IMR-90 (cell line): ENCODE data around the gene SFTA2. TPM values are rescaled to one million over a fixed set of nuclear protein-coding genes. Genes with fewer than 3 reads are reported as not detected.

Experiments
- ATAC-seq: fragments of 200-7000 bp; cut with Tn5 transposase; 2 replicates; pipeline ENCODE4 v1.9.1; 2020; ENCODE audit warnings: low read depth, mild to moderate bottlenecking, moderate library complexity
- BruUV-seq: library from RNA; stranded (reverse); fragments of 400-500 nt; replicated peaks from 2 replicates; lab custom pipeline; 2021; lab: Mats Ljungman, UMichigan
- CTCF ChIA-PET: fragments of 300-600 bp; formaldehyde crosslinking; extraction: SDS; loops from one replicate; lab custom pipeline; 2021; ENCODE audit warnings: antibody characterized with exemption; lab: Yijun Ruan, JAX
- POLR2A ChIA-PET: fragments of 300-600 bp; sonication (Branson Sonifier 250); formaldehyde crosslinking; loops from one replicate; lab custom pipeline; 2022; ENCODE audit warnings: antibody characterized with exemption; ENCODE audit not compliant: unreplicated experiment; lab: Charles Lee
- DNase-seq: peaks from one replicate; pipeline ENCODE4 v3.0.0; 2013
- H2AFZ ChIP-seq: replicated peaks from 2 replicates; pipeline ENCODE3; 2013; ENCODE audit warnings: low read length, mild to moderate bottlenecking; ENCODE audit not compliant: poor library complexity
- H2AK5ac ChIP-seq: 2 replicates; pipeline ENCODE4 v1.6.1; 2013; ENCODE audit warnings: low read depth, low read length, inconsistent platforms
- H2AK9ac ChIP-seq: replicated peaks from 2 replicates; pipeline ENCODE3; 2013; ENCODE audit warnings: mild to moderate bottlenecking, low read depth, low read length, moderate library complexity; ENCODE audit not compliant: poor library complexity
- H2BK120ac ChIP-seq: 2 replicates; pipeline ENCODE4 v1.6.1; 2013; ENCODE audit warnings: low read depth, low read length, inconsistent platforms
- H2BK15ac ChIP-seq: 3 replicates; pipeline ENCODE4 v1.6.1; 2013; ENCODE audit warnings: low read depth, low read length, inconsistent platforms
- H2BK20ac ChIP-seq: 2 replicates; pipeline ENCODE4 v1.6.1; 2013; ENCODE audit warnings: low read depth, mild to moderate bottlenecking, inconsistent platforms, low read length, moderate library complexity
- H2BK5ac ChIP-seq: 2 replicates; pipeline ENCODE4 v1.6.1; 2013; ENCODE audit warnings: mild to moderate bottlenecking, low read depth, low read length, inconsistent platforms; ENCODE audit not compliant: poor library complexity, severe bottlenecking
- H3K14ac ChIP-seq: replicated peaks from 2 replicates; pipeline ENCODE4 v1.6.1; 2013; ENCODE audit warnings: low read depth, low read length, inconsistent platforms
- H3K18ac ChIP-seq: 2 replicates; pipeline ENCODE4 v1.6.1; 2013; ENCODE audit warnings: low read depth, low read length, control low read depth
- H3K23ac ChIP-seq: 2 replicates; pipeline ENCODE4 v1.6.1; 2013; ENCODE audit warnings: low read depth, low read length, inconsistent platforms
- H3K27ac ChIP-seq: 2 replicates; pipeline ENCODE4 v1.5.1; 2013; ENCODE audit warnings: mild to moderate bottlenecking, control low read depth, low read length; ENCODE audit not compliant: insufficient read depth
- H3K27me3 ChIP-seq: 2 replicates; pipeline ENCODE4 v1.6.1; 2013; ENCODE audit warnings: low read length; ENCODE audit not compliant: control insufficient read depth, insufficient read depth
- H3K36me3 ChIP-seq: 2 replicates; pipeline ENCODE4 v1.6.1; 2013; ENCODE audit warnings: low read length, mixed read lengths; ENCODE audit not compliant: control insufficient read depth, insufficient read depth
- H3K4ac ChIP-seq: 2 replicates; pipeline ENCODE4 v1.6.1; 2013; ENCODE audit warnings: low read depth, low read length, inconsistent platforms
- H3K4me1 ChIP-seq: 2 replicates; pipeline ENCODE4 v1.6.1; 2013; ENCODE audit warnings: low read length, mixed read lengths; ENCODE audit not compliant: control insufficient read depth, insufficient read depth
- H3K4me2 ChIP-seq: 2 replicates; pipeline ENCODE4 v1.6.1; 2013; ENCODE audit warnings: low read depth, mild to moderate bottlenecking, control low read depth, low read length, moderate library complexity
- H3K4me3 ChIP-seq: 2 replicates; pipeline ENCODE4 v1.5.1; 2013; ENCODE audit warnings: low read depth, mild to moderate bottlenecking, control low read depth, low read length, moderate library complexity; ENCODE audit not compliant: insufficient read depth
- H3K56ac ChIP-seq: 2 replicates; pipeline ENCODE4 v1.6.1; 2013; ENCODE audit warnings: low read length, inconsistent platforms; ENCODE audit not compliant: insufficient read depth; ENCODE audit errors: extremely low read depth
- H3K79me1 ChIP-seq, 2 experiments: 2 replicates each; pipeline ENCODE4 v1.6.1; 2013; ENCODE audit warnings: low read length in 2 of 2, inconsistent platforms in 1 of 2, low read depth in 1 of 2
- H3K9ac ChIP-seq: 2 replicates; pipeline ENCODE4 v1.6.1; 2013; ENCODE audit warnings: low read depth, low read length, control low read depth
- H3K9me1 ChIP-seq: 2 replicates; pipeline ENCODE4 v1.6.1; 2013; ENCODE audit warnings: low read length, inconsistent platforms; ENCODE audit not compliant: insufficient read depth
- H3K9me3 ChIP-seq: 2 replicates; pipeline ENCODE4 v1.6.1; 2013; ENCODE audit warnings: low read length; ENCODE audit not compliant: control insufficient read depth, insufficient read depth
- H4K20me1 ChIP-seq: 2 replicates; pipeline ENCODE4 v1.6.1; 2013; ENCODE audit warnings: low read length, inconsistent platforms; ENCODE audit not compliant: insufficient read depth
- H4K5ac ChIP-seq: 2 replicates; pipeline ENCODE4 v1.6.1; 2013; ENCODE audit warnings: mild to moderate bottlenecking, low read depth, low read length, control low read depth
- H4K8ac ChIP-seq, 2 experiments: 2 replicates each; pipeline ENCODE4 v1.6.1; 2013; ENCODE audit warnings: low read depth in 2 of 2, low read length in 2 of 2, control low read depth in 1 of 2, inconsistent platforms in 1 of 2
- H4K91ac ChIP-seq: 2 replicates; pipeline ENCODE4 v1.6.1; 2013; ENCODE audit warnings: low read depth, low read length, inconsistent platforms; ENCODE audit not compliant: insufficient read depth
- BHLHE40 ChIP-seq: fragments of 150-350 bp; IDR thresholded peaks from 2 replicates; pipeline ENCODE4 v1.6.1; 2016; ENCODE audit warnings: mild to moderate bottlenecking, low read depth, low read length
- CEBPB ChIP-seq: IDR thresholded peaks from 2 replicates; pipeline ENCODE4 v1.6.1; 2012; ENCODE audit warnings: low read depth, low read length, improper control_type of control experiment
- CHD1 ChIP-seq: IDR thresholded peaks from 2 replicates; pipeline ENCODE4 v1.6.1; 2012; ENCODE audit warnings: low read depth, low read length, improper control_type of control experiment
- FOS ChIP-seq: fragments of 150-350 bp; IDR thresholded peaks from 2 replicates; pipeline ENCODE4 v1.6.1; 2016; ENCODE audit warnings: low read depth, low read length
- MAFK ChIP-seq: IDR thresholded peaks from 2 replicates; pipeline ENCODE4 v1.6.1; 2012; ENCODE audit warnings: low read depth, low read length, improper control_type of control experiment
- MAZ ChIP-seq: IDR thresholded peaks from 2 replicates; pipeline ENCODE4 v1.6.1; 2012; ENCODE audit warnings: low read depth, mild to moderate bottlenecking, low read length, improper control_type of control experiment, moderate library complexity, borderline replicate concordance
- MXI1 ChIP-seq: IDR thresholded peaks from 2 replicates; pipeline ENCODE4 v1.6.1; 2012; ENCODE audit warnings: low read depth, mild to moderate bottlenecking, low read length, moderate library complexity, borderline replicate concordance
- NFE2L2 ChIP-seq: fragments of 150-350 bp; IDR thresholded peaks from 2 replicates; pipeline ENCODE4 v1.6.1; 2016; ENCODE audit warnings: low read depth, mild to moderate bottlenecking, low read length
- POLR2A ChIP-seq: IDR thresholded peaks from 2 replicates; pipeline ENCODE4 v1.6.1; 2012; ENCODE audit warnings: mild to moderate bottlenecking, low read depth, low read length
- RAD21 ChIP-seq: IDR thresholded peaks from 2 replicates; pipeline ENCODE4 v1.6.1; 2012; ENCODE audit warnings: low read length, improper control_type of control experiment
- RCOR1 ChIP-seq: IDR thresholded peaks from 2 replicates; pipeline ENCODE4 v1.6.1; 2012; ENCODE audit warnings: mild to moderate bottlenecking, low read length, improper control_type of control experiment; ENCODE audit not compliant: insufficient replicate concordance
- RFX5 ChIP-seq: IDR thresholded peaks from 2 replicates; pipeline ENCODE4 v1.8.0; 2012; ENCODE audit warnings: low read depth, mild to moderate bottlenecking, low read length, moderate library complexity
- SMC3 ChIP-seq: fragments of 150-350 bp; IDR thresholded peaks from 2 replicates; pipeline ENCODE4 v1.6.1; 2016; ENCODE audit warnings: low read depth, mild to moderate bottlenecking, antibody characterized with exemption, low read length, moderate library complexity
- WGBS, 2 experiments: methylation state at CpG; one replicate each; pipeline versions ENCODE4 v1.1.5 to v1.1.7; 2013; ENCODE audit warnings: missing lambda C conversion rate in 2 of 2; ENCODE audit not compliant: insufficient read length in 1 of 2; ENCODE audit errors: extremely low coverage in 2 of 2; 5-methylcytosine and 5-hydroxymethylcytosine counted together
- dilution Hi-C: fragments of 300-500 bp; cut with HindIII; formaldehyde crosslinking; loops from one replicate; pipeline ENCODE4 v1.14.3; 2018; ENCODE audit warnings: low sequenced_read_pairs; ENCODE audit not compliant: unreplicated experiment
- in situ Hi-C: fragments of 300-500 bp; cut with MboI; formaldehyde crosslinking; loops from 3 replicates; pipeline ENCODE4 v1.14.3; 2019; ENCODE audit warnings: low sequenced_read_pairs, inconsistent platforms, mixed read lengths
- intact Hi-C: fragments of 100-400 bp; cut with micrococcal nuclease; formaldehyde crosslinking; loops from 2 replicates; pipeline ENCODE4 v1.10.0; 2022
- polyA plus RNA-seq, 3 experiments: library from polyadenylated mRNA; depleted of rRNA; stranded (reverse); fragments of >200 nt; gene quantifications; 2 replicates each; pipeline ENCODE4 v1.2.3, GENCODE V29; 2012; ENCODE audit warnings: low replicate concordance in 1 of 3
- total RNA-seq: library from RNA; depleted of rRNA; stranded (reverse); fragments of >200 nt; gene quantifications from 2 replicates; pipeline ENCODE4 v1.2.3, GENCODE V29; 2012
- TF ChIP-seq, protein P1 (sequence below): fragments of 150-350 bp; IDR thresholded peaks from 2 replicates; pipeline ENCODE4 v1.6.1; 2016; ENCODE audit warnings: low read depth, mild to moderate bottlenecking, low read length, moderate library complexity, borderline replicate concordance
- TF ChIP-seq, protein P2 (sequence below): conservative IDR thresholded peaks from 2 replicates; pipeline ENCODE4 v1.5.1; 2012; ENCODE audit warnings: mild to moderate bottlenecking, low read depth, low read length, improper control_type of control experiment
- TF ChIP-seq, protein P3 (sequence below): fragments of 150-350 bp; IDR thresholded peaks from 2 replicates; pipeline ENCODE4 v1.6.1; 2017; ENCODE audit warnings: mild to moderate bottlenecking, antibody characterized with exemption, low read length, low read depth

SFTA2 gene
- total and polyA plus RNA-seq, 2 of the 4 experiments (the other 2 are of a cell fraction): not detected

DNA sequence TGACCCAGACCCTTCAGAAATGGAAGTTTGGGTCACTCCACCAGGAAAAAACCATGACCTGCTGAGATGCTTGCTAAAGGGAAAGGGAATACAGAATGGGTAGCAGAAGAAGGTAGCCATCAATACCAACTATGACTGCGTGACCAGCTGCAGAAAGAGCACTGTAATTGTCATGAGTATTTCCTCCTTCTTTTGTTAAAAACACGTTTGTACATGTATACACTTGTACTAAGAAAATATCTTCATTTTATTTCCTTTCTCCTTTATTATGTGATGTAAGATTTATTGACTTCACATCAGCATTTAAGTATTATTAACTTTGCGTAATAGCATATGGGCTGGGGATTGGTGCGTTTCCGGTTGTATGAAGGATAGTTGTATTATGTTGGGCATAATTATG lies 39.0 kb upstream of the SFTA2 start:
- dilution Hi-C loops: no loop called here
- Histone ChIP-seq H4K5ac (no peak overlapping the region), H3K4me3 (no peak overlapping the region), H3K9me1 (no peaks in the 10 kb centered on the region), H2AFZ (no peak overlapping the region), H4K91ac (no peak overlapping the region), H3K14ac (no peak overlapping the region), H2BK15ac (no peak overlapping the region), H2BK5ac (no peak overlapping the region), H4K20me1 (no peaks in the 10 kb centered on the region), H2BK120ac (no peak overlapping the region), H3K36me3 (no peaks in the 10 kb centered on the region), H2AK5ac (no peak overlapping the region), H3K23ac (no peak overlapping the region), H2AK9ac (no peak overlapping the region), H3K27ac (no peak overlapping the region), H3K79me1 (no peaks in the 10 kb centered on the region), H4K8ac (no peak overlapping the region), H3K56ac (no peak overlapping the region), H3K18ac (no peak overlapping the region), H3K4me1 (no peaks in the 10 kb centered on the region), H3K9me3 (no peaks in the 10 kb centered on the region), H2BK20ac (no peak overlapping the region), H3K9ac (no peak overlapping the region), H3K4ac (no peak overlapping the region), H3K4me2 (no peak overlapping the region), H3K27me3 (peaks cover 23% of the 10 kb centered on the region)
- no CpG with 5 or more reads among the region's 5 CpGs for WGBS, 2 experiments
- TF ChIP-seq BHLHE40: no peak
- no peak for TF ChIP-seq MAZ
- no peak for TF ChIP-seq FOS
- TF ChIP-seq MAFK: no peak
- TF ChIP-seq, protein P1, sequence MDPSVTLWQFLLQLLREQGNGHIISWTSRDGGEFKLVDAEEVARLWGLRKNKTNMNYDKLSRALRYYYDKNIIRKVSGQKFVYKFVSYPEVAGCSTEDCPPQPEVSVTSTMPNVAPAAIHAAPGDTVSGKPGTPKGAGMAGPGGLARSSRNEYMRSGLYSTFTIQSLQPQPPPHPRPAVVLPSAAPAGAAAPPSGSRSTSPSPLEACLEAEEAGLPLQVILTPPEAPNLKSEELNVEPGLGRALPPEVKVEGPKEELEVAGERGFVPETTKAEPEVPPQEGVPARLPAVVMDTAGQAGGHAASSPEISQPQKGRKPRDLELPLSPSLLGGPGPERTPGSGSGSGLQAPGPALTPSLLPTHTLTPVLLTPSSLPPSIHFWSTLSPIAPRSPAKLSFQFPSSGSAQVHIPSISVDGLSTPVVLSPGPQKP: no peak
- no peak for TF ChIP-seq RCOR1
- no peak for TF ChIP-seq CEBPB
- TF ChIP-seq MXI1: no peak
- TF ChIP-seq RAD21: no peak
- TF ChIP-seq POLR2A: no peak
- TF ChIP-seq, protein P2, sequence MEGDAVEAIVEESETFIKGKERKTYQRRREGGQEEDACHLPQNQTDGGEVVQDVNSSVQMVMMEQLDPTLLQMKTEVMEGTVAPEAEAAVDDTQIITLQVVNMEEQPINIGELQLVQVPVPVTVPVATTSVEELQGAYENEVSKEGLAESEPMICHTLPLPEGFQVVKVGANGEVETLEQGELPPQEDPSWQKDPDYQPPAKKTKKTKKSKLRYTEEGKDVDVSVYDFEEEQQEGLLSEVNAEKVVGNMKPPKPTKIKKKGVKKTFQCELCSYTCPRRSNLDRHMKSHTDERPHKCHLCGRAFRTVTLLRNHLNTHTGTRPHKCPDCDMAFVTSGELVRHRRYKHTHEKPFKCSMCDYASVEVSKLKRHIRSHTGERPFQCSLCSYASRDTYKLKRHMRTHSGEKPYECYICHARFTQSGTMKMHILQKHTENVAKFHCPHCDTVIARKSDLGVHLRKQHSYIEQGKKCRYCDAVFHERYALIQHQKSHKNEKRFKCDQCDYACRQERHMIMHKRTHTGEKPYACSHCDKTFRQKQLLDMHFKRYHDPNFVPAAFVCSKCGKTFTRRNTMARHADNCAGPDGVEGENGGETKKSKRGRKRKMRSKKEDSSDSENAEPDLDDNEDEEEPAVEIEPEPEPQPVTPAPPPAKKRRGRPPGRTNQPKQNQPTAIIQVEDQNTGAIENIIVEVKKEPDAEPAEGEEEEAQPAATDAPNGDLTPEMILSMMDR: no peak
- no peak for TF ChIP-seq NFE2L2
- no peak for TF ChIP-seq SMC3
- TF ChIP-seq, protein P3, sequence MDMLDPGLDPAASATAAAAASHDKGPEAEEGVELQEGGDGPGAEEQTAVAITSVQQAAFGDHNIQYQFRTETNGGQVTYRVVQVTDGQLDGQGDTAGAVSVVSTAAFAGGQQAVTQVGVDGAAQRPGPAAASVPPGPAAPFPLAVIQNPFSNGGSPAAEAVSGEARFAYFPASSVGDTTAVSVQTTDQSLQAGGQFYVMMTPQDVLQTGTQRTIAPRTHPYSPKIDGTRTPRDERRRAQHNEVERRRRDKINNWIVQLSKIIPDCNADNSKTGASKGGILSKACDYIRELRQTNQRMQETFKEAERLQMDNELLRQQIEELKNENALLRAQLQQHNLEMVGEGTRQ: no peak
- TF ChIP-seq RFX5: no peak
- TF ChIP-seq CHD1: no peak
- no peak for ATAC-seq
- no peak for DNase-seq
- in situ Hi-C loops: no loop called here
- POLR2A ChIA-PET: no interaction called here
- CTCF ChIA-PET: no interaction called here
- intact Hi-C loops: no loop called here
- no TSS peak for BruUV-seq
